Nephron (organoid): ENCODE results near the gene LYZL2.

ENCODE experiments used
- H3K27ac Mint-ChIP-seq, 3 experiments: 2 replicates each; pipeline ENCODE4 v1.8.0; 2020; ENCODE audit warnings: mixed read lengths in 3 of 3, mild to moderate bottlenecking in 2 of 3, moderate library complexity in 1 of 3
- H3K27me3 Mint-ChIP-seq: 2 replicates; pipeline ENCODE4 v1.8.0; 2021; ENCODE audit warnings: low read depth, mild to moderate bottlenecking, moderate library complexity, mixed read lengths
- H3K36me3 Mint-ChIP-seq: 2 replicates; pipeline ENCODE4 v1.8.0; 2020; ENCODE audit warnings: low read depth, mixed read lengths
- H3K4me1 Mint-ChIP-seq: 2 replicates; pipeline ENCODE4 v1.8.0; 2020; ENCODE audit warnings: mixed read lengths
- H3K4me3 Mint-ChIP-seq, 3 experiments: 2 replicates each; pipeline ENCODE4 v1.8.0; 2020; ENCODE audit warnings: mild to moderate bottlenecking in 3 of 3, mixed read lengths in 3 of 3, moderate library complexity in 2 of 3
- H3K9me3 Mint-ChIP-seq: 2 replicates; pipeline ENCODE4 v1.8.0; 2020; ENCODE audit warnings: mixed read lengths
- TF ChIP-seq, protein P1 (sequence below), 3 experiments: fragments of 200-600 bp; sonication (generic); IDR thresholded peaks; one replicate each; pipeline ENCODE4 v1.5.0; 2021; ENCODE audit warnings: antibody characterized with exemption in 3 of 3; ENCODE audit not compliant: unreplicated experiment in 3 of 3

The LYZL2 gene

DNA sequence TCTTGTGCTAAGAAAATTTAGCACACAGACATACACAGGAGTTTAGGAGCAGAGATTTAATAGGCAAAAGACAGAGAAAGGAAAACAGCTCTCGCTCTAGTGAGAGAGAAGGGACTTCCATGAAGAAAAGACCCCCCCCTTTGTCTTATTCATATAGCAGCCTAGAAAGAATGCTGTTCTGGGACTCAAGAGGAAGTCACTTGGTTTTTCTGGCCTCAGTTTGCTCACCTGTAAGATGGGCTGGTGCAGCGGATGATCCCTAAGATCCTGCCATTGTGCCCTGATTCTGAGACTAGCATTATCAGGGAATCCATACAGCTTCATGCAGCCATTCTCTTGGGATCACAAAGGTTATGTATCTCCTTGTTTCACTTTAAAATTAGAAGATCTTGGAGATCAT lies 42.7 kb downstream of the LYZL2 start:
- Mint-ChIP-seq H3K4me1 (peaks cover 10% of the 10 kb centered on the region), H3K4me3 (no peak overlapping the region), H3K27ac (no peak overlapping the region), H3K9me3 (no peaks in the 10 kb centered on the region), H3K36me3 (no peaks in the 10 kb centered on the region), H3K27me3 (peaks cover 3% of the 10 kb centered on the region)
- TF ChIP-seq, protein P1, sequence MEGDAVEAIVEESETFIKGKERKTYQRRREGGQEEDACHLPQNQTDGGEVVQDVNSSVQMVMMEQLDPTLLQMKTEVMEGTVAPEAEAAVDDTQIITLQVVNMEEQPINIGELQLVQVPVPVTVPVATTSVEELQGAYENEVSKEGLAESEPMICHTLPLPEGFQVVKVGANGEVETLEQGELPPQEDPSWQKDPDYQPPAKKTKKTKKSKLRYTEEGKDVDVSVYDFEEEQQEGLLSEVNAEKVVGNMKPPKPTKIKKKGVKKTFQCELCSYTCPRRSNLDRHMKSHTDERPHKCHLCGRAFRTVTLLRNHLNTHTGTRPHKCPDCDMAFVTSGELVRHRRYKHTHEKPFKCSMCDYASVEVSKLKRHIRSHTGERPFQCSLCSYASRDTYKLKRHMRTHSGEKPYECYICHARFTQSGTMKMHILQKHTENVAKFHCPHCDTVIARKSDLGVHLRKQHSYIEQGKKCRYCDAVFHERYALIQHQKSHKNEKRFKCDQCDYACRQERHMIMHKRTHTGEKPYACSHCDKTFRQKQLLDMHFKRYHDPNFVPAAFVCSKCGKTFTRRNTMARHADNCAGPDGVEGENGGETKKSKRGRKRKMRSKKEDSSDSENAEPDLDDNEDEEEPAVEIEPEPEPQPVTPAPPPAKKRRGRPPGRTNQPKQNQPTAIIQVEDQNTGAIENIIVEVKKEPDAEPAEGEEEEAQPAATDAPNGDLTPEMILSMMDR (IDR thresholded peaks at IDR 0.05; ENCODE audit: unreplicated experiment in 3 of 3): no peak

DNA sequence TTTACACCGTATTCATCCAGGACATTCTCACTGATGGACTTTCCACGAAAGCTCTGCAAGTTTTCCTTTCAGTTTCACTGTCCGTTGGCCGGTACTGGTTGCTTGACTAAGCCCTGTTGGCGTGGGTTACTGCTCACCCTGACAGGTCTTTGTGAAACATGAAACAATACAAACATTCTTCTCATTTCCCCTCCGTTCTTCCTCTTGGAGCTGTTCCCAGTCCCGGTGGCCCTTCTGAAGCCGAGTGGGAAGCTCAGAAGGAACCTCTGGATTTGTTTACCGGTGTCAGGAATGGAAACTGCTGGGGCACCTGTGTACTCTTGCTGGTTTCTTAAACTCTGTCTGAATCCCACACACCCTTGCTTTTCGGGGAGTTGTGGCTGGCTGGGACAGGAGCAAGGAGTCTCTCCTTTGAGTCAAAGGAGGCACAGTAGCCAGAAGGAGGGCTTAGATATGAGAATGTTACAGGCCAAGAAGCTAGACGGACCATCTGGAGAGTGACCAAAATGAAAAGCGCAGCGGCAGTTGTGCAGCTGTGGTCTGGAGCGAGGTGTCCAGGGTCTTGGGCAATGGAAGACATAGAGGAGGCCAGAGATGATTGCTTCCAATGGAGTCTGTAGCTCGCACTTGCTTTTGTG lies 45.7 kb downstream of the LYZL2 start:
- H3K27ac Mint-ChIP-seq: peak overlapping the region; percentile 55 to 80 (median 74)
- no peaks in the 10 kb centered on the region for H3K36me3 Mint-ChIP-seq
- TF ChIP-seq, protein P1 (IDR thresholded peaks at IDR 0.05; ENCODE audit: unreplicated experiment in 3 of 3): no peak
- H3K4me1 Mint-ChIP-seq: peaks cover 22% of the 10 kb centered on the region
- H3K27me3 Mint-ChIP-seq: no peaks in the 10 kb centered on the region
- H3K4me3 Mint-ChIP-seq: peak overlapping the region; percentile 16 to 64 (median 51)
- H3K9me3 Mint-ChIP-seq: no peaks in the 10 kb centered on the region

DNA sequence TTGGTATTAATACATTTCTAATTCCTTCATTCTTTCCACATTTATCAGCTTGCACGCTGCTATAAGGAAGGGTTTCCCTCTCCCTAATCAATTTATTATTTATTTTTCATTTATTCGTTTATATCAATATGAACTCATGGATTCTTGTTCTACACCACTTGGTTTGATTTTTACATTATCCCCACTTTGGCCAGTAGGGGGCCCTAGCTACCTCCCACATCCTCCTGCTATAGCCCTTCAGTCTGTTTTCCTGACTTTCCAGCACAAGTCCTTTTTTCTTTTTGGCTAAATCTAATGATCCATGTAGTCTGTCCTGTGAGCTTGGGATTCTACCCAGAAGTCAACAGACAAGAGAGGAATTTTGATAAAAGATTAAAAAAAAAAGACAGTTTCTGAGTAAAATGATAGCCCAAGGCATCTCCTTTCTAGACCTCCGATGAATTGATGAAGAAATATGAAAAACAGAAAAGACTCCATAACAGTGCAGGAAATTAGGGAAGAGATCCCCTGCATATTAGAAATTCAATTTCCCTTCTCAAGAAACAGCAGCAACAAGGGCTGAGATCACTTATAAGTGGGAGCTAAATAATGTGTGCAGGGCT lies 47.7 kb downstream of the LYZL2 start:
- Mint-ChIP-seq H3K27me3 (no peaks in the 10 kb centered on the region), H3K4me1 (peaks cover 22% of the 10 kb centered on the region), H3K9me3 (no peaks in the 10 kb centered on the region), H3K36me3 (no peaks in the 10 kb centered on the region), H3K4me3 (no peak overlapping the region), H3K27ac (peak overlapping the region in 2 of 3 experiments; percentile 15 to 67)
- TF ChIP-seq, protein P1 (IDR thresholded peaks at IDR 0.05; ENCODE audit: unreplicated experiment in 3 of 3): peak; percentile 63 to 81 (median 66)

DNA sequence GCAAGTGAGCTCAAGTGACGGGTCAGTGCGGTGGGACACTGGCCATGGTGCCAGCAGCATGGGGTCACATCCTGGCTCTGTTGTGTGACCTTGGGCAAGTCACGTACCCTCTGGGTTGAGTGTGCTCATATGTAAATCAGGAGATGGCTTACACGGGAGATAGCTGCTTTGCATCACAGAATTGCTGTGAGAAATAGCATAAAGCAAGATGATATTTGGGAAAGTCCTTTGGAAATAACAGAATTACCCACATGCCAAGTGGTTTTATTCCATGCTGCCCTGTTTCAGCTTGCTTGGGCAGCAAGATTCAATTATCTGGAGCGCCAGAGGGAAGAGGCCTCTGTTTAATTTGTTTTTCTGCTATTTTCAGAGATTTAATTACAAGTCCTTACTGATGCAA lies 48.9 kb downstream of the LYZL2 start:
- TF ChIP-seq, protein P1 (IDR thresholded peaks at IDR 0.05; ENCODE audit: unreplicated experiment in 3 of 3): no peak
- Mint-ChIP-seq H3K9me3 (no peaks in the 10 kb centered on the region), H3K27me3 (no peaks in the 10 kb centered on the region), H3K4me3 (no peak overlapping the region), H3K36me3 (no peaks in the 10 kb centered on the region), H3K27ac (no peak overlapping the region), H3K4me1 (peaks cover 27% of the 10 kb centered on the region)

DNA sequence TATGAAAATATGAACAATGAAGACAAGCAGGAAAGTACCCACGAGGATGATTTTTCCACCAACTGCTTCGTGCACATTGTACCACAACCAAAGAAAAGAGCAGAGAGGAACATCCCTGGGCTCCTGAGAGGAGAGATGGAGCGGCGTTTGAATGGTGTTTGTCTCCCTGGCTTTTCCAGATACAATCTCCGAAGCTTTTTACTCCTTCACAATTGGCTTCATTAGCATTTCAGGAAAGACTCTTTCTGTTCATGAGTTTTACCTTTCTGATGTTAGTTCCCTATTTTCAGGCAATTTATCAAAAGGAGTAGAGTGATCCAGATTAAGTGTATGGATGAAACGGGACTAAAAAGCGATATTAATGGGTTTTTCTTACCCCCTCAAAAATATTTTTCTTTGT lies 49.3 kb downstream of the LYZL2 start:
- H3K4me1 Mint-ChIP-seq: peaks cover 27% of the 10 kb centered on the region
- H3K9me3 Mint-ChIP-seq: no peaks in the 10 kb centered on the region
- TF ChIP-seq, protein P1 (IDR thresholded peaks at IDR 0.05; ENCODE audit: unreplicated experiment in 3 of 3): no peak

DNA sequence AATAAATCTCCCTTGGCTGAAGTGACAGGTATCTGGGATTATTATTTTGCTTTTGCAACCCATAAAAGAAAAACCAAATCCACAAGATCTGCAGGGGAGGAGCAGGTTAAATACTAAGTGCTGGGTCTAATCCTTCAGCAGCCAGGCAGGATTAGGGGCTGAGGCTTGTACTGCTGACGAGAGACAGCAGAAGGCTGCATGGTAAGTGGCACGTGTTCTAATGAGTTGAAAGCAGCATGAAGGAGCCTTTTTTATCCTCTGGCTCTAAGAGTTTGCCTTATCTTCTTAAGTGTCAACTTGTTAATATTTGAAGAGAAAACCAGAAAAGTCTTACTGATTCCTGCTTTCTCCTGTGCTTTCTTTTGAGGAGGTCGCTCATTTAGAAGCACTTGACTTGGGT lies 50.0 kb downstream of the LYZL2 start:
- peaks cover 27% of the 10 kb centered on the region for H3K4me1 Mint-ChIP-seq
- no peak overlapping the region for H3K4me3 Mint-ChIP-seq
- no peaks in the 10 kb centered on the region for H3K36me3 Mint-ChIP-seq
- no peaks in the 10 kb centered on the region for H3K27me3 Mint-ChIP-seq
- TF ChIP-seq, protein P1 (IDR thresholded peaks at IDR 0.05; ENCODE audit: unreplicated experiment in 3 of 3): no peak
- peak overlapping the region in 1 of 3 experiments; percentile 35 for H3K27ac Mint-ChIP-seq
- H3K9me3 Mint-ChIP-seq: no peaks in the 10 kb centered on the region

More for the DNA sequence above, 49.3 kb downstream of the LYZL2 start:
- H3K4me3 Mint-ChIP-seq: no peak overlapping the region
- peak overlapping the region in 1 of 3 experiments; percentile 35 for H3K27ac Mint-ChIP-seq
- H3K27me3 Mint-ChIP-seq: no peaks in the 10 kb centered on the region
- H3K36me3 Mint-ChIP-seq: no peaks in the 10 kb centered on the region
